Activated gamma-delta T cell (primary cell): Measurements from ENCODE around the gene MRPL9.
A peak's percentile ranks its signal among the peaks of the same experiment; 100 is the strongest.

Experiments used
- DNase-seq: peaks from one replicate; lab custom pipeline; 2025; lab: John Stamatoyannopoulos, UW

The MRPL9 gene

GRCh38 chr1:151729966-151730291 is 33.4 kb downstream of the MRPL9 start:
- DNase-seq, result no peak

GRCh38 chr1:151729157-151729965 is 33.9 kb downstream of the MRPL9 start:
- no peak for DNase-seq

DNA sequence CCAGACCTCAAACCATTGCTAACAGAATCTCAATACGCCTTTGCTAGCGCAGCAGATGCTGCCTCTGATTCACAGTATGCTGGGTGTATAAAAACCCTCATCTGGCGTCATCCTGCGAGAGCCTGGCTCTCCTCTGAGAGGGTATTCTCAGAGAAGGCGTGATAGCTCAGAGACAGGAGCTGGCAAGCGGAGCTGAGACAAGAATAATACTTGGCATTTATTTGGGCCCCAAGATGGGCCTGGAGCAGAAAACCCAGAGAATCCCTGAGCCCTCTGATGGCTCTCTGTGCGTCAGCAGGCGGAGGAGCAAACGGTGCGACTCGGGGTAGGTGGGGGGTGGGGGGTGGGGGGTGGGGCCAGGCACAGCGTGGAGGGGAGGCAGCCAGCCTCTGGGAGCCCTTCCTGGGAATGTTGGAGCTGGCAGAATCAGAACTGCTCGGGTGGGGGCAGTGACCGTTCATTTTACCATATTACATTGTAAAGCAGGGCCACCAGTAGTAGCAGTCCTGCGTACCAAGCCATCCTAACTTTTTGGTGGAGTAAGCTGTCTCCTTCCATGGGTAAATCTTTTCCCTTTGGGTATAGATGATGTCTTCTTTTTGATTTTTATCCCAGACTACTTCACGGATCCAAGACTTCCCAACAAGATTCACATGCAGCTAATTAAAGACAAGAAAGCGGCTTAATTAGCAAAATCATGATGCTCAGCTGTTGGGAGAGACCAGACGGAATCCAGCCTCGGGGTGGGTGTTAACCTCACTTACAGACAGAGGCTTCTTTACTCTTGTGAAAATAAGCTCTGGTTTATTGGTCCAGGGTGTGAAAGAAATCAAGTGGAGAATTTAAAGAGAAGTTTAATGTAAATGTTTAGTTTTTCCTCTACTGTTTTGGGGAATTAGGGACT is 34.9 kb downstream of the MRPL9 start:
- no peak for DNase-seq

DNA sequence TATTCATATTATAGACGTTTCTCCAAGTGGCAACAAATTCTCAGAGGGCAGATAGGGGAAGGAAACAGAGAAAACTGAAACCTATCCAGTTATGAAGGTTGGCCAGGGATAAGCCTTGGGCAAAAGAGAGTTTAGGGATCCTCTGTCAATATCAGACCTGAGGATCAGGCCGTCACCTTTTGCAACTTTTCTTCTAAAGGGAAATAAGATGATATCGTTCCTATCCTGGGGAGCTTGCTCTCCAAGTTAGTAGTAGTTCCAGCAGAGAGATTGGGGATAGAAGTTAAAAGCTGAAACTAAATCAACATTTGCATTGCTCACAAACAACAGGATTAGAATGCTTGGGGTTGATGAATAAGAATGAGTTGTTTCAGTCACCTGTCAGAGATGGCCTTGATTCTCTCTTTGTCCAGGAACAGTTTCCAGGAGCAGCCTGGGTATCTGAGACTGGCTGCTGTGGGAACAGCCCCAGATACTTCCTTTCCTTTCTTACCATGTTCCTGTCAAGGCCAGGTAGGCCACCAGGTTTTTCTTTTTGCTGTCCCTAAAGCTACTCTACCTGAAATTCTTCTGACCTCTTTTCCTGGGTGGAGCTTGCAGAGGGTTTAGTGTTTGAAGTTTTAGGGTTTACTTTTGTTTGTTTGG is 39.4 kb downstream of the MRPL9 start:
- DNase-seq, result no peak

- DNase-seq, result no peak
Measured at GRCh38 chr1:151721788-151722510, 41.3 kb downstream of the MRPL9 start.

DNA sequence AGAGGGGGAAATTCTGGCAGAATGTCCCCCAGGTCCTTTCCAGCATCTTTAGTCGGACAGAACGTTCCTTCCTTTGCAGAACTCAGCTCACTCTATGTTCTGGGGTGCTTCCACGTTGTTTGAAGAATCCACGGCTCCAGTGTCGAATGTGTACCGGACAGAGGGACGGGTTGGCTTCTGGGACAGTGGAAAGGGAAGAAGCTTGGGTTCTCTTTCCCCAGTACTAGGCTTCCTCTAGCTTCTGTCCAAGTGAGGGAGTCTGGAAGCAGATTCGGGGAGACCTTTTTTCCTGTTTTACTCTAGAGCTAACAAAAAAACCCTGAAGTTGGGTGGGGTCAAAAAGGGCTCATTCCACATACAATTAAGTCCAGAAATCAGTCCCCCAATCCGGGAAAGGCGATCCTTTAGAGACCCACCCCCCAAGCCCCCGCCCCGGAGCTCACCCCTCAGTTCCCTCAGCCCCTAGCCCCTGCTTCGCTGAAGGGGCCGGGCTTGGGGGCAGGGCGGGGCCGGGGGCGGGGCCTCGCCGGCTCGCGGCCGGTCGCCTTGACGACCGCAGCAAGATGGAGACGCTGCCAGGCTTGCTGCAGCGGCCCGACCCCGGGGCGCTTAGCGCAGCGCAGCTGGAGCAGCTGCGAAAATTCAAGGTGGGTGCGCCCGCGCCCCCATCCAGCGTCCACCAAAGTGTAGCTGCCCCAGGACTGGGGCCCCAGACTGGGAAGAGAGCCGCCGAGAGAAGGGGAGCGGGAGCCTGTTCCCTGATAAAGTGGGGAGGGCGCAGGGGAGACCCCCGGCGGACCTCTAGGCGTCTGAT is 42.1 kb downstream of the MRPL9 start, which contains the start of gene RIIAD1:
Gene RIIAD1, plus strand, starts transcription at position 549 of the 814 bp plus-strand sequence. Its CDS starts 15 bp downstream, at position 564.
- DNase-seq, result peak; percentile 28

- no peak for DNase-seq
Measured at GRCh38 chr1:151720554-151720953, 42.7 kb downstream of the MRPL9 start.

DNA sequence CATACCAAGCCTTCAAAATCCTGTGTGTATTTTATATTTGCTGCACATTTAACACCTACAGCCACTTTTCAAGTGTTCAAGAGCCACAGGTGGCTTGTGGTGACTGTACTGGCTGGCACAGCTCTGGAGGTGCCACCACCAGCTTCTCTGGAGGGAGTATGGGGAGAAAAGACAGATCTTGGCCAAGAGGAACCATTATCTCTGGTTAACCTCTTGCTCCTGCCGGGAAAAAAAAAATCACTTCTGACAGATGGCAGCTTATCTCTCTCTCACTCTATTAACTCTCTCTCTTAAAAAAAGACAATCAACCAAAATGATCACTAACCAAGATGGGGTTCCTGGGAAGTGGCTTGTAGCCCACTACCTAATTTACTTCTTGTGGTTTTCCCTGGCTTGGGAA is 43.2 kb downstream of the MRPL9 start:
- DNase-seq, result no peak

DNA sequence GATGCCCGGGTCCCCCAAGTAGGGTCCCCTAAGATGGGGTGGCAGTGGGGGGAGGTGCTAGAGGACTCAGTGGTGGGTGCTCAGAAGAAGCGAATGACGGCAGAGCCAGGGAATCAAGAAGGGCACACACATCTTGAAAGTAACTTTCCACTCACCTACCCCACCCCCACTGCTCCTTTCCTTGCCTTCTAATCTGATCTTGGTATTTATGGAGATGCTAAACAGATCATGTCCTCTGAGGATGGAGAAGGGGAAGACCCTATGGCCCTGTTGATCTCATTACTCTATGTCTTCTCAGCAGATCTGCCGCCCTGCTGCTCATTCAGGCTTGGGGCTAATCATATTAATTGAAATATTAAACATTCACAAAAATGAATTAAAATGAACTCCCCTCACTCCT is 44.6 kb downstream of the MRPL9 start:
- no peak for DNase-seq

GRCh38 chr1:151718011-151718431 is 45.3 kb downstream of the MRPL9 start:
- DNase-seq, result no peak

- no peak for DNase-seq
Measured at GRCh38 chr1:151716771-151717631, 46.3 kb downstream of the MRPL9 start, which contains the start of gene CELF3. Gene CELF3 (minus strand): TSS chr1:151716803. CDS start chr1:151716020, 783 bp downstream.

DNA sequence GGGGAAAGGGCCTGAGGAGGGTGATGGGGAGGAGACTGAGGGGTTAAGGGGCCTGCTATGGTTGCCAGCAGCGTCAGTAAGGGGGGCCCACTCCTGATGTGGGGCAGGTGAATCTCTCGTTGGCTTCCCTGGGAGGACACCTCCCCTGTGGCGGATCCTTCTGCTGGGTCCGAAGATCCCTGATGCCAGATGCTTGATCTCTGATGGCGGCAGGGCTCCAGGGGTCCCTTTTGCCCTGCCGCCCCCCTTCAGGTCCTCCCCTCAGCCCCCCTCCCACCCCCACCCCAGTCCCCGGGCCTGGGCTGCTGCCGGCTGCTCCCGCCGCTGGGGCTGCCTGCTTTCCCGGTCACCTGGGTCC is 46.9 kb downstream of the MRPL9 start:
- DNase-seq, result no peak

DNA sequence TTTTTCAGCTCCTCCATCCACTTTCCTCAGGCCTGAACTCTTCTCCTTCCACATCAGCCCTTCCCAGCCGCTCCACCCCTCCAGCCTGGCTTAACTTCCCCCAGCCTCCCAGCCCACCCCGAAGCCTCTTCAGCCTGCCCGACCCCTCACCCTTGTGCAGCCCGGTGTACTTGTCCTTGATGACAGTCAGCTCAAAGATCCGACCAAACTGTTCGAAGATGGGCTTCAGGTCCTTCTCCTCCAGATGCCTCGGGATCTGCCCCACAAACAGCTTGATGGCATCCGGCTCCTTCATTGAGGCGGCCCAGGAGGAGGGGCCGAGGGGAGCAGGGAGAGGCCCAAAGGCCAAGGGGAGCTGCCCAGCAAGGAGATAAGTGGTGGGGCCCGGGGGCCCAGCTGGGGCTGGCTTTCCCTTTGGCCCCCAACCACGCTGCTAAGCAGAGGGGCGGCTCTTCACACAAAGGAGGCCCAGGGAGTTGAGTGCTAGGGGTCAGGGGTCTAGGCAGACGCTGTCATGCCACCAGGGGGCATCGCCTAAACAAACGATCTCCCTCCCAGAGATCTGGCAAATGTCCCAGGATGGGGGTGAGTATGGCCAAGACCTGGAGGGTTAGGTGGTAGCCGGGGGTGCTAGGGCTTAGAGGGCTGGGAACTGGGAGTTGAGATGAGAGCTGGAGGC is 47.4 kb downstream of the MRPL9 start:
- DNase-seq, result no peak

DNA sequence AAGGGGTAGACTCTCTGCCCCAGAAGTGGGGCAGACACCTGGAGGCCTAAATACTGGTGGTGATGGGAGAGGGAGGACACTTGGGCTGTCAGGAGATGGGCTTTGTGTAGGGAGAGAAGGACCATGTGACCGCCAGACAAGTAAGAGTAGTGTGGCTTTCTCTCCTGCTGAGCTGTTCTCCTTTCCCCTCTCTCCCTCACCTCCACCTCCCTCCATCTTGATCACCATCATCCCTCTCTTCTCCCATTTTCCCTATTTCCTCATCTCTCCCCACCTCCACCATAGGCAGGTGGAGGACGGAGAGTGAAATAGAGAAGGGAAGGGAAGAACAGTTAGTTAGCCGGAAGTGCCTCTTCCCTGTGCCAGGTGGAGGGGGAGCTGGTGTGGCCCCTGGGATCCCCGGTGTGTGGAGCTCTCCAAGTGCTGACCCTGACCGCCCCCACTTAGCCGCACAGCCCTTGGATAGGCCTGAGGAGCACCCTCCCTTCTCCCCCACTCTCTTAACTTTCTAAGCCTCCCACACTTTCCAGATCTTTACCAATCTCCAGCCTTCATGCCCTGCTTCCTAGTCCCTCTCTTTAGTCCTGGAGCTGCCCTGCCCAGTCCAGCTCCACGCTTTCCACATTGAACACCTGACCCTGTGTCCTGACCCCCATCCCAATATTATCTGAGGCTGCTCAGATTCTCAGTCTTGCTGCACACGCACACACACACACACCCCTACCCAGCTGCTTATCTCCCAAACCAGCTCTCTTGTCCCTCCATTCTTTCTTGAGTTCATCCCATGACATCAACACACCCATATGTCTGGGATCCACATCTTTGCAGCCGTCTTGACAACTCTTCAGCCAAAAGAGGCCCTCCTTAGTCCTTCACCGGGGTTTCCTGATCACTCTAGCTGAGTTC is 48.2 kb downstream of the MRPL9 start:
- no peak for DNase-seq

DNA sequence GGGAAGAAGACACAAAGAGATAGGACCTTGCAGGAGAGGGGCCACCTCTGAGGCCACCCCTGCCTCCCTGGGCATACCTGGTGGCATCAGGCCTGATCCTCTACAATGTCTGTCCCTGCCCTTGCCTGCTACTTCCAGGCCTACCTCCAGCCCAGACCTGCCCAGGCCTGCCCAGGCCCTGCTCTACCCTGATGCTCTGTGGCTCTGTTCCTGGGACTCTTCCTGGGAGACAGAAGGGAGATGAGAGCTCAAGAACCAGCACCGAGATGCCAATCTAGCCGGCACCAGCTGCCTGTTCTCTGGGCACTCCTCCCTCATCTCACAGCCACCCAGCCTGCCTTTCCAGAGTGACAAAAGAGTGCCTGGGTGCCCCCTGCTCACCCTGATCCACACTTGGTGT is 49.4 kb downstream of the MRPL9 start:
- no peak for DNase-seq

DNA sequence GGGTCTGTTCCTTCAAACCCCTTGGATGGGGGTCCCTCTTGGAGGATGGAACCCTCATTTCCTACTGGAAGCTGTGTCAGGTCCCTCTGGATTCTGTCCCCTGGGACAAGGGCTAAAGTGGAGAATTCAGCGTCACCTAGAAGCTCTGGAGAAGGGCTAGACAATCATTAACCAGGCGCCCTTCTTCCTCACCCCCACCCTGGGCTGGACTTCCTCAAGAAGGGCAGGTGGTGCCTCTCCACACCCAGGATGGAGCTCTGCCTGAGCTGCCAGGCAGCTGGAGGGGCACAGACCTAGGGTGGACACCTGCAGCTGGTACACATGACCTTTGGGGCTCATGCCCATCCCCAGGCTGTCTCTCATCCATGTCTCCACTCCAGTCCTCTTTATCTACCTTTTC is 50.3 kb downstream of the MRPL9 start:
- no peak for DNase-seq

GRCh38 chr1:151711951-151712350 is 51.3 kb downstream of the MRPL9 start:
- DNase-seq, result no peak
